WTC11 (cell line): ENCODE results near the gene KAT6B. TPM values are rescaled to one million over a fixed set of nuclear protein-coding genes. Genes with fewer than 3 reads are reported as not detected.

Experiments used
- ATAC-seq: fragments of 200-7000 bp; cut with Tn5 transposase; 2 replicates; pipeline ENCODE4 v1.10.0; 2021; ENCODE audit warnings: mild to moderate bottlenecking, moderate library complexity
- CTCF ChIA-PET: fragments of 300-600 bp; sonication (Branson Sonifier 250); formaldehyde crosslinking; loops from one replicate; lab custom pipeline; 2021; ENCODE audit warnings: antibody characterized with exemption; lab: Charles Lee
- POLR2A ChIA-PET: fragments of 350-600 bp; sonication (Branson Sonifier 250); formaldehyde crosslinking; loops from one replicate; lab custom pipeline; 2021; ENCODE audit warnings: antibody characterized with exemption; lab: Charles Lee
- DNase-seq: peaks from one replicate; pipeline ENCODE4 v3.0.0; 2021; ENCODE audit warnings: low spot score
- H3K27ac Mint-ChIP-seq: 2 replicates; pipeline ENCODE4 v1.8.0; 2021; ENCODE audit warnings: mixed read lengths
- H3K27me3 Mint-ChIP-seq: 2 replicates; pipeline ENCODE4 v1.8.0; 2021; ENCODE audit warnings: low read depth, mild to moderate bottlenecking, moderate library complexity, mixed read lengths
- H3K36me3 Mint-ChIP-seq: 2 replicates; pipeline ENCODE4 v1.8.0; 2021; ENCODE audit warnings: mixed read lengths
- H3K4me1 Mint-ChIP-seq: 2 replicates; pipeline ENCODE4 v1.8.0; 2022; ENCODE audit warnings: mixed read lengths
- H3K4me3 Mint-ChIP-seq: 2 replicates; pipeline ENCODE4 v1.8.0; 2021; ENCODE audit warnings: mild to moderate bottlenecking, moderate library complexity, mixed read lengths
- H3K9me3 Mint-ChIP-seq: 2 replicates; pipeline ENCODE4 v1.8.0; 2021; ENCODE audit warnings: mixed read lengths
- AFF4 ChIP-seq: sonication (generic); formaldehyde crosslinking; IDR thresholded peaks from 2 replicates; pipeline ENCODE4 v1.8.1; 2023; ENCODE audit warnings: mild to moderate bottlenecking, missing genetic modification reagents, borderline replicate concordance
- AR ChIP-seq: fragments of 250-450 bp; sonication (Bioruptor Pico); IDR thresholded peaks from 2 replicates; pipeline ENCODE4 v1.9.0; 2021; ENCODE audit warnings: mild to moderate bottlenecking
- ATF1 ChIP-seq: sonication (generic); formaldehyde crosslinking; IDR thresholded peaks from 2 replicates; pipeline ENCODE4 v1.8.1; 2023; ENCODE audit warnings: mild to moderate bottlenecking, moderate library complexity, missing genetic modification reagents
- CREB1 ChIP-seq: sonication (generic); formaldehyde crosslinking; IDR thresholded peaks from 2 replicates; pipeline ENCODE4 v1.8.0; 2023; ENCODE audit warnings: mild to moderate bottlenecking, missing genetic modification reagents
- CTCF ChIP-seq: fragments of 200-600 bp; IDR thresholded peaks from 2 replicates; pipeline ENCODE4 v1.8.0; 2022; ENCODE audit warnings: antibody characterized with exemption
- EMX1 ChIP-seq: fragments of 250-450 bp; sonication (Bioruptor Pico); IDR thresholded peaks from 2 replicates; pipeline ENCODE4 v1.8.0; 2021; ENCODE audit warnings: mild to moderate bottlenecking
- FOXP1 ChIP-seq: sonication (generic); formaldehyde crosslinking; IDR thresholded peaks from 2 replicates; pipeline ENCODE4 v1.8.0; 2022; ENCODE audit warnings: missing genetic modification reagents, mild to moderate bottlenecking, moderate library complexity, borderline replicate concordance
- GABPB1 ChIP-seq: sonication (generic); formaldehyde crosslinking; IDR thresholded peaks from 2 replicates; pipeline ENCODE4 v1.8.1; 2023; ENCODE audit warnings: mild to moderate bottlenecking, missing genetic modification reagents
- GRHL2 ChIP-seq: fragments of 250-450 bp; sonication (Bioruptor Pico); IDR thresholded peaks from 2 replicates; pipeline ENCODE4 v1.8.0; 2022; ENCODE audit warnings: mild to moderate bottlenecking, moderate library complexity; ENCODE audit not compliant: insufficient replicate concordance, severe bottlenecking
- HMGA2 ChIP-seq: fragments of 250-450 bp; sonication (Bioruptor Pico); IDR thresholded peaks from 2 replicates; pipeline ENCODE4 v1.4.0; 2021; ENCODE audit warnings: mild to moderate bottlenecking, moderate library complexity
- JAZF1 ChIP-seq: fragments of 250-450 bp; sonication (Bioruptor Pico); IDR thresholded peaks from 2 replicates; pipeline ENCODE4 v1.9.0; 2021; ENCODE audit warnings: moderate library complexity, mild to moderate bottlenecking, inconsistent platforms
- NFYB ChIP-seq: sonication (generic); formaldehyde crosslinking; conservative IDR thresholded peaks from 2 replicates; pipeline ENCODE4 v1.8.0; 2022; ENCODE audit warnings: low read depth, missing genetic modification reagents
- NR2C2 ChIP-seq: sonication (generic); formaldehyde crosslinking; IDR thresholded peaks from 2 replicates; pipeline ENCODE4 v1.8.0; 2022; ENCODE audit warnings: mild to moderate bottlenecking, missing genetic modification reagents
- NR3C1 ChIP-seq: sonication (generic); formaldehyde crosslinking; conservative IDR thresholded peaks from 2 replicates; pipeline ENCODE4 v1.8.1; 2023; ENCODE audit warnings: low read depth, mild to moderate bottlenecking, missing genetic modification reagents
- OVOL2 ChIP-seq: fragments of 250-450 bp; sonication (Bioruptor Pico); IDR thresholded peaks from 2 replicates; pipeline ENCODE4 v1.9.0; 2021; ENCODE audit warnings: mild to moderate bottlenecking, borderline replicate concordance
- SOX15 ChIP-seq: fragments of 250-450 bp; sonication (Bioruptor Pico); IDR thresholded peaks from 2 replicates; pipeline ENCODE4 v1.9.0; 2021; ENCODE audit warnings: mild to moderate bottlenecking
- TEAD1 ChIP-seq: sonication (generic); formaldehyde crosslinking; IDR thresholded peaks from 2 replicates; pipeline ENCODE4 v1.8.0; 2022; ENCODE audit warnings: mild to moderate bottlenecking, missing genetic modification reagents
- ZNF281 ChIP-seq: sonication (generic); formaldehyde crosslinking; IDR thresholded peaks from 2 replicates; pipeline ENCODE4 v1.8.0; 2023; ENCODE audit warnings: mild to moderate bottlenecking, missing genetic modification reagents
- ZNF317 ChIP-seq: sonication (generic); formaldehyde crosslinking; IDR thresholded peaks from 2 replicates; pipeline ENCODE4 v1.8.1; 2023; ENCODE audit warnings: low read depth, mild to moderate bottlenecking, moderate library complexity, missing genetic modification reagents, borderline replicate concordance
- ZNF423 ChIP-seq: fragments of 250-450 bp; sonication (Bioruptor Pico); IDR thresholded peaks from 2 replicates; pipeline ENCODE4 v2.1.2; 2022; ENCODE audit warnings: mild to moderate bottlenecking, moderate library complexity
- total RNA-seq: library from RNA; stranded (reverse); gene quantifications from 3 replicates; pipeline ENCODE4 v1.2.3, GENCODE V29; 2021

Gene KAT6B
- total RNA-seq, 1 experiment from 2014 or later: 18.5 TPM

- H3K9me3 Mint-ChIP-seq: no peaks in the 10 kb centered on the region
- ATAC-seq: no peak
- no peak overlapping the region for H3K4me3 Mint-ChIP-seq
- TF ChIP-seq TEAD1 (CRISPR knock-in tag) (no peak), JAZF1 (no peak), AFF4 (CRISPR knock-in tag) (no peak), NR2C2 (CRISPR knock-in tag) (no peak)
- no peaks in the 10 kb centered on the region for H3K36me3 Mint-ChIP-seq
- DNase-seq: no peak
- POLR2A ChIA-PET: interaction anchor here (0.6 kb wide), 1 partner anchor 197 kb away, joined by 3 read pairs; no protein-coding TSS in a partner anchor
- CTCF ChIA-PET: no interaction called here
- no peak overlapping the region; the same call in 1 of the 2 replicates for H3K27ac Mint-ChIP-seq
- H3K27me3 Mint-ChIP-seq: no peaks in the 10 kb centered on the region
- H3K4me1 Mint-ChIP-seq: peaks cover 33% of the 10 kb centered on the region
Observed at GRCh38 chr10:74944205-74944604, 117.8 kb downstream of the KAT6B start.

GRCh38 chr10:74947781-74948401 is 121.5 kb downstream of the KAT6B start:
- Mint-ChIP-seq H3K9me3 (no peaks in the 10 kb centered on the region), H3K27ac (peak overlapping the region; percentile 12; the same call in 1 of the 2 replicates), H3K4me1 (peaks cover 29% of the 10 kb centered on the region), H3K36me3 (no peaks in the 10 kb centered on the region), H3K27me3 (no peaks in the 10 kb centered on the region), H3K4me3 (no peak overlapping the region)
- ChIA-PET POLR2A (no interaction called here), CTCF (interaction anchor here (0.9 kb wide), 1 partner anchor 150 kb away, joined by 3 read pairs; no protein-coding TSS in a partner anchor)
- DNase-seq (no peak), ATAC-seq (no peak; the same call in 1 of the 2 replicates)
- TF ChIP-seq AFF4 (CRISPR knock-in tag): no peak
- TF ChIP-seq ZNF317 (CRISPR knock-in tag): no peak
- TF ChIP-seq HMGA2 (CRISPR knock-in tag): no peak
- TF ChIP-seq AR (CRISPR knock-in tag): no peak
- TF ChIP-seq CTCF: no peak
- TF ChIP-seq ATF1 (CRISPR knock-in tag): no peak
- TF ChIP-seq OVOL2: no peak
- no peak for TF ChIP-seq NR3C1 (CRISPR knock-in tag)
- no peak for TF ChIP-seq GABPB1
- TF ChIP-seq SOX15 (CRISPR knock-in tag): no peak
- TF ChIP-seq ZNF281 (CRISPR knock-in tag): no peak
- no peak for TF ChIP-seq EMX1 (CRISPR knock-in tag)
- TF ChIP-seq FOXP1: no peak
- TF ChIP-seq CREB1 (CRISPR knock-in tag): no peak
- TF ChIP-seq NFYB (CRISPR knock-in tag): no peak
- TF ChIP-seq ZNF423 (CRISPR knock-in tag): no peak
- TF ChIP-seq GRHL2 (CRISPR knock-in tag): no peak
